OCI-LY3 (cell line): Measurements from ENCODE around the gene ARHGEF28.

Experiments
- CTCF ChIP-seq: fragments of 200-600, 300-600 bp; sonication (generic); IDR thresholded peaks from 2 replicates; pipeline ENCODE4 v1.5.1; 2014; ENCODE audit warnings: antibody characterized with exemption, low read length, low read depth
- EZH2phosphoT487 ChIP-seq: fragments of 200-600 bp; shearing (Covaris generic); IDR thresholded peaks from 2 replicates; pipeline ENCODE4 v1.6.1; 2018; ENCODE audit warnings: antibody characterized with exemption, mixed run types, low read depth

GRCh38 chr5:73812962-73813588, 187.1 kb downstream of the ARHGEF28 start:
- TF ChIP-seq CTCF (no peak), EZH2phosphoT487 (no peak)
